Natural killer cell (primary cell): Measurements from ENCODE around the gene MAPK8IP1. TPM values are rescaled to one million over a fixed set of nuclear protein-coding genes. Genes with fewer than 3 reads are reported as not detected.

Source experiments
- ATAC-seq, 3 donors: fragments of 150-1000 bp in 2 of 3; fragments of 200-7000 bp in 1 of 3; cut with Tn5 transposase; 1 replicate in 1 of 3; 2 replicates in 2 of 3; pipeline ENCODE4 v1.10.0; 2021; ENCODE audit warnings: mild to moderate bottlenecking in 2 of 3, moderate library complexity in 2 of 3
- DNase-seq, 2 donors: peaks; one replicate each; pipeline versions ENCODE4 v3.0.0 to v3.0.0-alpha.2; 2013 to 2021; ENCODE audit warnings: mixed read lengths in 1 of 2
- H3K27ac ChIP-seq: one replicate; pipeline ENCODE4 v1.5.1; 2013; ENCODE audit warnings: mild to moderate bottlenecking, low read length
- H3K27me3 ChIP-seq: one replicate; pipeline ENCODE4 v1.6.1; 2013; ENCODE audit warnings: low read length; ENCODE audit not compliant: control insufficient read depth, insufficient read depth
- H3K36me3 ChIP-seq: one replicate; pipeline ENCODE4 v1.6.1; 2013; ENCODE audit warnings: low read length; ENCODE audit not compliant: control insufficient read depth, insufficient read depth
- H3K4me1 ChIP-seq: one replicate; pipeline ENCODE4 v1.6.1; 2013; ENCODE audit warnings: low read length; ENCODE audit not compliant: control insufficient read depth, insufficient read depth
- H3K4me3 ChIP-seq: one replicate; pipeline ENCODE4 v1.5.1; 2013; ENCODE audit warnings: low read length
- H3K9me3 ChIP-seq: one replicate; pipeline ENCODE4 v1.6.1; 2013; ENCODE audit warnings: low read length; ENCODE audit not compliant: control insufficient read depth, insufficient read depth
- H3K27ac Mint-ChIP-seq, 2 donors: one replicate each; pipeline ENCODE4 v1.8.0; 2022; ENCODE audit warnings: mild to moderate bottlenecking in 2 of 2, mixed read lengths in 2 of 2, moderate library complexity in 1 of 2
- H3K27me3 Mint-ChIP-seq, 2 donors: one replicate each; pipeline ENCODE4 v1.8.0; 2022; ENCODE audit warnings: low read depth in 2 of 2, mixed read lengths in 2 of 2
- H3K36me3 Mint-ChIP-seq: one replicate; pipeline ENCODE4 v1.8.0; 2022; ENCODE audit warnings: mixed read lengths
- H3K4me1 Mint-ChIP-seq, 2 donors: one replicate each; pipeline ENCODE4 v1.8.0; 2022; ENCODE audit warnings: mixed read lengths in 2 of 2
- H3K4me3 Mint-ChIP-seq: one replicate; pipeline ENCODE4 v1.8.0; 2022; ENCODE audit warnings: mild to moderate bottlenecking, moderate library complexity, mixed read lengths
- H3K9me3 Mint-ChIP-seq, 2 donors: one replicate each; pipeline ENCODE4 v1.8.0; 2022; ENCODE audit warnings: mixed read lengths in 2 of 2
- CTCF ChIP-seq: fragments of 200-600 bp; IDR thresholded peaks from one replicate; pipeline ENCODE4 v1.8.0; 2022; ENCODE audit warnings: antibody characterized with exemption
- WGBS: methylation state at CpG from one replicate; pipeline ENCODE4 v1.1.7; 2013; ENCODE audit warnings: missing lambda C conversion rate; ENCODE audit not compliant: insufficient coverage; 5-methylcytosine and 5-hydroxymethylcytosine counted together
- intact Hi-C: fragments of 100-400 bp; cut with micrococcal nuclease; formaldehyde crosslinking; loops from one replicate; pipeline ENCODE4 v1.14.2; 2022
- total RNA-seq, 4 donors: library from RNA; stranded (reverse); fragments of 120-200 nt in 1 of 4; gene quantifications; one replicate each; pipeline versions ENCODE4 v1.2.3 to v1.2.4, GENCODE V29; 2013 to 2022

The MAPK8IP1 gene
- total RNA-seq, 3 donors from 2014 or later (not counting 1 experiment from before 2014, with no cell fraction given) = 9.7 to 21.5 (median 13.9) TPM

- intact Hi-C loops = loop anchor here (5.0 kb wide), 2 partner anchors 162 to 277 kb away; partner anchors contain the start of gene PHF21A
- peaks cover 31 to 38% of the 10 kb centered on the region in 2 donors for H3K4me1 Mint-ChIP-seq
- no peak for ATAC-seq
- Histone ChIP-seq H3K9me3 (no peaks in the 10 kb centered on the region), H3K27me3 (no peaks in the 10 kb centered on the region), H3K4me1 (peaks cover 22% of the 10 kb centered on the region), H3K27ac (no peak overlapping the region), H3K4me3 (no peak overlapping the region), H3K36me3 (no peaks in the 10 kb centered on the region)
- H3K36me3 Mint-ChIP-seq = no peaks in the 10 kb centered on the region
- peak overlapping the region; percentile 96 to 98 for H3K27ac Mint-ChIP-seq
- TF ChIP-seq CTCF = no peak
- no peak overlapping the region for H3K4me3 Mint-ChIP-seq
- peaks cover 3 to 6% of the 10 kb centered on the region in 2 donors for H3K27me3 Mint-ChIP-seq
- WGBS = 64% methylated on average over 1 of the region's 3 CpGs
- DNase-seq = peak in 1 of 2 donors; percentile 19
- no peaks in the 10 kb centered on the region for H3K9me3 Mint-ChIP-seq
Measured at GRCh38 chr11:45844822-45845578, 40.5 kb upstream of the MAPK8IP1 start.

DNA sequence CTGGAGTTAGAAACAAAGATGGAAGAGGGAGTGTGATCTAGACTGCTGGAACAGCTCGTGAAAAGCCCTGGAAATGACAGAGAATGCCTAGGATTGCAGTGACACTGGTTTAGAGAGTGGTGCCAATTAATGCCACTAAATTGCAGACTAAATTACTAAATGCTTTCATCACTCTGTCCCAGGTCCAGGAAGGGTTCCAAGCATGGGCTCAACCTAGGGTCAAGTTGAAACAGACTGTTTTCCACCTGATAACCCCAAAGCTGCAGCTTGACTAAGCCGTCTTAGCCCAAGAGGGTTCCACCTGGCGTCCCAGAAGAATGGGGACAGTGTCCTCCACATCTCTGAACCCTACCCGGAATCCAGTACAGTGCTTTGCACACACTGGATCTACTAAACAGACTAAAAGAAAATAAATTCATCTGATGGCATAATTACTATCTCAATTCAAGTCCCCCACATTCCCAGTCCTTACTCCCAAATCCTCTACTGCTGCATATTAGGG lies 39.2 kb upstream of the MAPK8IP1 start:
- no peak for TF ChIP-seq CTCF
- H3K4me3 ChIP-seq = no peak overlapping the region
- DNase-seq = peak in 1 of 2 donors; percentile 21
- H3K4me3 Mint-ChIP-seq = peak overlapping the region; percentile 90
- peaks cover 22% of the 10 kb centered on the region for H3K4me1 ChIP-seq
- H3K4me1 Mint-ChIP-seq = peaks cover 40 to 50% of the 10 kb centered on the region in 2 donors
- H3K27ac ChIP-seq = peak overlapping the region; percentile 97
- intact Hi-C loops = loop anchor here (5.0 kb wide), 2 partner anchors 161 to 276 kb away; partner anchors contain the start of gene PHF21A
- ATAC-seq = no peak
- no peaks in the 10 kb centered on the region for H3K9me3 Mint-ChIP-seq
- no peaks in the 10 kb centered on the region for H3K27me3 Mint-ChIP-seq
- peak overlapping the region; percentile 96 to 98 for H3K27ac Mint-ChIP-seq
- H3K36me3 Mint-ChIP-seq = no peaks in the 10 kb centered on the region
- peaks cover 1% of the 10 kb centered on the region for H3K36me3 ChIP-seq
- no peaks in the 10 kb centered on the region for H3K27me3 ChIP-seq
- H3K9me3 ChIP-seq = no peaks in the 10 kb centered on the region
- WGBS = 81% methylated on average over 4 of the region's 4 CpGs

DNA sequence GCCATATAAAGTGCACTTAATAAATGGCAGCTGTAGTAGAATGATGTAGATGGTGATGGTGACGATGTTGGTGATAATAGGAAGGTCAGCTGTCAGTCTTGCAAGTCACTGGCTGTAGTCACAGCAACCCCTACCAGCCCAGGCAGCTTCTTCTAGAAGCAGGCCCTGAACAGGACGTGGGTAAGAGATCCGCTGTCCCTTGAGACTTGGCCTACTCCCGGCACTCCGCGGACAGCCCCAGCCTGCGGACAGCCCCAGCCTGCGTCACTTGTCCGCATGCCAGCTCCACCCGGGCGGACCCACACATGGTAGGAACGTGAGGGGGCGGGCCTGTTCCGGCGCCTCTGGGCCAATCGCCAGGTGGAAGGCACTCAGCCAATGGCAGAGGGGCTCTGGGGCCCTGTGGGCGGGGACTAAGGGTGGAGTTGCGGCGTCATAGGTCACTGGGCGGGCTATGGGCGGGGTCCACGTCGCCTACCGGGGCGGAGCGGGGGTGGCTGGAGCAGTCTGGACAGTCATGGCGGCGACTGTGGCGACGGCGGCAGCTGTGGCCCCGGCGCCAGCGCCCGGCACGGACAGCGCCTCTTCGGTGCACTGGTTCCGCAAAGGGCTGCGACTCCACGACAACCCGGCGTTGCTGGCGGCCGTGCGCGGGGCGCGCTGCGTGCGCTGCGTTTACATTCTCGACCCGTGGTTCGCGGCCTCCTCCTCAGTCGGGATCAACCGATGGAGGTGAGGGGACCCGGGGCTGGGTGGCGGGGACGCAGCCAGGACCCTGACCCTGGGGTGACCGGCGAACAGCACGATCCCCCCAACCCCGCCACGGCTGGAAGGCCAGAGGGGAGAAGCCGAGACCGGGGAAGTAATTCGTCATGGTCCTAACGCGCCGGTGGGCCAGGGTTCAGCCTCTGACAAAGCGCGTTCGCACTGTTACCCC lies 38.2 kb upstream of the MAPK8IP1 start, which contains the start of gene CRY2:
TSS of gene CRY2 (plus strand) at position 502 of the 937 bp plus-strand sequence. CDS start at position 518, 16 bp downstream.
- Mint-ChIP-seq H3K36me3 (no peaks in the 10 kb centered on the region), H3K27ac (peak within 1 kb of the TSS; percentile 96 to 98), H3K27me3 (no peaks in the 10 kb centered on the region), H3K9me3 (no peaks in the 10 kb centered on the region), H3K4me1 (peaks cover 40 to 51% of the 10 kb centered on the region in 2 donors), H3K4me3 (peak within 1 kb of the TSS; percentile 90)
- Histone ChIP-seq H3K4me3 (peak within 1 kb of the TSS; percentile 82), H3K4me1 (peaks cover 24% of the 10 kb centered on the region), H3K27ac (peak within 1 kb of the TSS; percentile 97), H3K36me3 (peaks cover 1% of the 10 kb centered on the region), H3K9me3 (no peaks in the 10 kb centered on the region), H3K27me3 (no peaks in the 10 kb centered on the region)
- intact Hi-C loops = loop anchor here (1.0 to 5.0 kb wide), 4 partner anchors 42 to 275 kb away; partner anchors contain the start of genes PHF21A and SLC35C1
- WGBS = under 1% methylated on average over 75 of the region's 75 CpGs
- peak; percentile 98 for DNase-seq
- peak; percentile 80 to 94 (median 83) for ATAC-seq
- TF ChIP-seq CTCF = no peak
